GOT3 (cell line): Measurements from ENCODE around the gene KLHDC7A.

ENCODE experiments used
- DNase-seq: peaks from one replicate; lab custom pipeline; 2025; ENCODE audit warnings: mixed read lengths; lab: John Stamatoyannopoulos, UW

Gene KLHDC7A

DNA sequence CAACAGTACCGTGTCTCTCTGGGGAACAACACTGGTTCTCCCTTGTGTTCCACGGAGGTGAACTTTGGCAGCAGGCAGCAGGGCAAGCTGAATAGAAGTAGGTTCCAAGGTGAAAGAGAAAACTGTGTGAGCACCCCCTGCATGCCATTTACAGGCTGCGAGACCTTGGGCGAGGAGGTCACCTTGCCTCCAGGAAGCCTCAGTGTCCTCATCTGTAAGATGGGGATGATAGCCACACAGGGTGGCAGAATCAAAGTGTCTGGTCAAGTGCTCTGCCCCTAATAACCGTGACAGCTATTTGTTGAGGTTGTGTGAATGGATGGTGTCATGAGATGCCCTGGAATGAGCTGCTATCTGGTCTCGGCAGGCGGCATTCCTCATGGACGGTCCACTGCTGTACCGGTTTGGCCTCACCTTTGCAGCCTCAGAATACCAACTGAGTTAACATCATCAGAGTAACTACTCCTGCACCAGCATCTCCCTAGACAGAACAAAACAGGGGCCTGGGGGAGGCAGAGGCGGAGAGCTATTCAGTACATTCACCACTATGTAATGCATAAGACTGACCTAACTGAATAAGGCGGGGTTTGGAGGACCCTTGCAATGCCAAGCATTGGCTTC is 7.4 kb upstream of the KLHDC7A start:
- DNase-seq, result no peak

GRCh38 chr1:18474559-18475175 is 6.1 kb upstream of the KLHDC7A start:
- DNase-seq, result no peak

- DNase-seq, result no peak
Observed at GRCh38 chr1:18475234-18475905, 5.4 kb upstream of the KLHDC7A start.

DNA sequence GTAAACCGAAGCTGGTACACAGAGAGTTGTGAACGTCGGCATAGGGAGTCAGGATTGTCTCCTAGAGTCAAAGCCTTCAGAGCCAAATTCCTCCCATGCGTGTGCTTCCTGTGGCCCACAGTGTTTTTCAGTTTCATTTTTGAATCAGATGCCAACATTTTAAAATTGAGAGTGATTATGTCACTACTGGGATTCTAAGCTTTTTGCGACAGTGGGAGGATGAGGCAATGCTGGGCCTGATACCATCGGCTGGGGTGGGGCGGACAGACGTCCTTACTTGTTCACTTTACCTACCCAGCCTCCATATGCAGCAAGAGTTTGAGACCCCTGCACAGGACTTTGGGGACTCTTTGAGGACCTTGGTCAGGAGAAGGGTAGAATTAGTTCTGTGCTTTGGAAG is 1.3 kb upstream of the KLHDC7A start:
- DNase-seq, result no peak

GRCh38 chr1:18481190-18481920 is 625 bp downstream of the KLHDC7A start:
- no peak for DNase-seq

GRCh38 chr1:18481921-18482701 is 1.4 kb downstream of the KLHDC7A start:
- DNase-seq, result no peak

GRCh38 chr1:18482721-18483425 is 2.1 kb downstream of the KLHDC7A start:
- DNase-seq, result no peak

DNA sequence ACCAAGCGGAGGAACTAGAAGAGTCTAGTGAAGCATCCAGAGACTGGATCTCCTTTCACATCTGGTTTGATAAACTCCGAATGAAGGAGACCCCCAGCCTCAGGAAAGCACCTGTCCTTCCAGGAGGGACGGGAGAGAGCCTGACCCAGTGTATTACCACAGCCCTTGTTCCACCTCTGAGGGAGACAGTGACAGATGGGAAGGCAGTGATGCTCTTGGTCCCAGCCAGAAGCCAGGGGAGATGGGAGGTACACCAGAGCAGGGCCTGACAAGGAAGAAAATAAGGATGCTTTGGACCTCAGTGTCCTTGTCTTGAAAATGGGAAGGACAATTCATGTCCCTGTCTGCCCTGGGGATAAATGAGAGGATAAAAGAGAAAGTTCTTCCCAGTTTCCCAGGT is 3.5 kb downstream of the KLHDC7A start:
- no peak for DNase-seq

GRCh38 chr1:18484721-18485120 is 4.0 kb downstream of the KLHDC7A start:
- DNase-seq, result no peak

DNA sequence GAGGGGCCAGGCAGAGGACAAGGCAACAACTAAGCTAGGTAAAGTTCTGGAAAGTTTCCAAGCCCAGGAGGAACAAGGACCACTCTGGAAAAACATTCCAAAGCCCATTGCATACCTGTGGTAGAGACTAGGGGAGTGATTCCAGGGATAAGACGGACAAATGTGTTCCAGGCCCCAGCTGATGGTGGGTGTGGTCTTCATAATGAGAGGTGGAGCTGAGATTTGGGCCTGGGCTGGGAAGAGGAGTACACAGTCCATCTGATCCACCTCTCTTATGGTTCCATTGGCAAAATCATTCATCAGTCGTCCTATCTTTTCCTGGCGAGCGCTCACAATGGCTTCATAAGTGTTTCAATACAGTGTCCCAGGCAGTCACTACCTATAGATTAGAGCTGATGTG is 4.5 kb downstream of the KLHDC7A start:
- no peak for DNase-seq

- DNase-seq, result no peak
Observed at GRCh38 chr1:18486195-18486594, 5.5 kb downstream of the KLHDC7A start.

DNA sequence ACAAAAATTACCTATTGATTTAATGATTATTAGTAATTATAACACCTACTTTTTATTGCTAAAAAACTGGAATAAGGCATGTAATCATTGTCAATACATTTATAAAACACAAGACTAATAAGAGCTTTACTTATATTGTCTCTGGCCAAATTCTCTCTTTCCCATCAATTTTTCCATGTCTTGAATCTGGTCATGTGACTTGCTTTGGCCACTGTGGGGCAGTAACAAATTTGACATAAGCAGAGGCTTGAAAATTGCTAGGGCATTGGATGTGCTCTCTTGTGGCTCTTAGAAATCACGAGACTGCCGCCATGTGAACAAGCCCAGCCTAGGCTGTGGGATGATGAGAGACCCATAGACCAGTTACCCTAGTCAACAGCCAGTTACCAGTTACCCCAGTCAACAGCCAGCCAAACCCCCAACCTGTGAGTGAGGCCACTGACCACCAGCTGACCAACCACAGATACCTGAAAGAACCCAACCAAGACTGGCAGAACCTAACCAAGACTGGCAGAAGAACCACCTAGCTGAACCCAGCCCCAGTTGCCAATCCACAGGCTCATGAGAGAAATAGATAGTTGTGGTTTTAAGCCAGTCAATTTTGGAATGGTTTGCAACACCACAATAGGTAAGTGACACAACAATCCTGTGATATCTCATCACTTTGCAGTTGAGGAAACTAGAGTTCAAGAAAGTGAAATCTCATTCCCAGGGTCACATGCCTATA is 8.8 kb downstream of the KLHDC7A start:
- no peak for DNase-seq

- no peak for DNase-seq
Observed at GRCh38 chr1:18491168-18491567, 10.4 kb downstream of the KLHDC7A start.

DNA sequence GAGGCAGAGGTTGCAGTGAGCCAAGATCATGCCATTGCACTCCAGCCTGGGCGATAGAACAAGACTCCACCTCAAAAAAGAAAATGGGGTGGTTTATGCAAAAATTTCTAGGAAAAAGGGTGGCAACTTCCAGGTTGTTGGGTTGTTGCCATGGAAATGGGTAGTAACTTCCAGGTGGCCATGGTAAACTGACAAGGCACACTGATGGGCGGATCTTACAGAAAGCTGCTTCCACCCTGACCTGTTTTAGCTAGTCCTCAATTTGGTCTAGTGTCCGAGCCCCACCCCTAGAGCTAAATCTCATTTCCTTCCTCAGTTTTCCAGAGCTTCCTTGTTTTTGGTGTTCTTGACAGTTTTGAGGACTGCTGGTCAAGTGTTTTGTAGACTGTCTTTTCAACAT is 13.6 kb downstream of the KLHDC7A start:
- DNase-seq, result no peak

GRCh38 chr1:18495635-18496034 is 14.9 kb downstream of the KLHDC7A start:
- DNase-seq, result no peak

DNA sequence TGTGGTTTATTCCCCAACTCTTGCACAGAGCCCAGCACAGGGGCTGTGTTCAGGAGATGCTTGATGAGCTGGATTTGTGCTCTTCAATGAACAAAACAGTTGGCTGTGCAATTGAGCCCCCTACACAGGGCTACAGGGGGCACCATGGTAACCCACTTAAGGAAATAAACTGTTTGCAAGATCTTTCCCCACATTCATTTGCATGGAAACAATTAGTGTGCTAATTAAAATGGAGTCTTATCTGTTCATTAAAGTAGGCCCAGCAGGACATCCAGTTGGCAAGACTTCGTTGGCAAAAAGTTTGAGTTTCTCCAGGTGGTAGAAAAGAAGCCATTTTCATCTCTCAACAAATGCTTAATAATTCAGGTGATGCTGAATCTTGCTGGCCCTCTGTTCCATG is 15.3 kb downstream of the KLHDC7A start:
- no peak for DNase-seq

DNA sequence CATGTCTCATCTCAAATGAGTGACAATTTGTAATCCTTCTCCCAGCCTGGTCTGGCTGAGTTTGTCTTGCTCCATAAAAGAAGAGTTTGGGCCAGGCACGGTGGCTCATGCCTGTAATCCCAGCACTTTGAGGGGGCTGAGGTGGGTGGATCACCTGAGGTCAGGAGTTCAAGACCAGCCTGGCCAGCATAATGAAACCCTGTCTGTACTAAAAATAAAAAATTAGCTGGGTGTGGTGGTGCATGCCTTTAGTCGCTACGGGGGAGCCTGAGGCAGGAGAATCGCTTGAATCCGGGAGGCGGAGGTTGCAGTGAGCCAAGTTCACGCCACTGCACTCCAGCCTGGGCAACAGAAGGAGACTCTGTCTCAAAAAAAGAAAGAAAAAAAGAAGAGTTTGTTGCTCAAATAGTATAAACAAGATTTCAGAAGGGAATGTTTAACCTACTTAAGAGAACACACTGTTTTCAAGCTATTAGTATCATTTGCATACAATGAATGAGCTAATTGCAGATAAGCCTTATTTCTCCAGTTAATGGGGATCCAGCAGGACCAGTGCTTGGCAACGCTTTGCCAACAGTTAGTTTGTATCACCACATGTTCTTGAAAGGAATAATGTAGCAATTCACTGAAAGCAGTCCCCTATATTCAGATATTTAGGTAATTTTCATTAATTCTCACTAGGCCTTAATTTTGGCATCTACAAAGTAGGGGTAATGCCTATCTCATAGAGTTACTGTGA is 15.9 kb downstream of the KLHDC7A start:
- DNase-seq, result no peak

DNA sequence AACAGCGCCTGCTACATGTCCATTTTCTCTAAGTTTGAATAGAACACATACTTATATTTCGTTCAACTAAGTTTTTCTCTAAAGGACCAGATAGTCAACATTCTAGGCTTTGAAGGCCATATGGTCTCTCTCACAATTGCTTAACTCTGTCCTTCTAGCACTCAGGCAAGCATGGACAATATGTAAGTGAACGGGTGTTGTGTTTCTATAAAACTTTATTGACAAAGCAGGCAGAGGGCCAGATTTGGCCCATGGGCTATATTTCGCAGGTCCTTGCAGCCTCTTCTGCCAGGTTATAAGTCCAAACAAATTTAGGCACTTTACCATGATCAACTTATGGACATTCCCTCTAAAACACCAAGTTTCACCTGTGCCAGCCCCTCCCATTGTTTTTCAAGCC is 21.1 kb downstream of the KLHDC7A start:
- DNase-seq, result no peak

DNA sequence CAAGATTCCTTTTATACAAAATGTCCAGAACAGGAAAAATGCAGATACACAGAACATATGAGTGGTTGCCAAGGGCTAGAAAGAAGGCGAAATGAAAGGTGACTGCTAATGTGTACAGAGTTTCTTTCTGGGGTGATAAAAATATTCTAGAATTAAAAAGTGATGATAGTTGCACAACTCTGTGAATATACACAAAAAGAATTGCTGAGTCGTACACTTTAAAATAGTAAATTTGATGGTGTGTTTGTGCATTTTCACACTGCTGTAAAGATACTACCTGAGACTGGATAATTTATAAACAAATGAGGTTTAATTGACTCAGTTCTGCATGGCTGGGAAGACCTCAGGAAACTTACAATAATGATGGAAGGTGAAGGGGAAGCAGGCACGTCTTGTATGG is 23.9 kb downstream of the KLHDC7A start:
- DNase-seq, result no peak

- no peak for DNase-seq
Observed at GRCh38 chr1:18505666-18506065, 24.9 kb downstream of the KLHDC7A start.
